Measurements from ENCODE around the gene COPS9.

- no peak for TF ChIP-seq POLR2A (IDR thresholded peaks at IDR 0.05; ENCODE audit: low read length)
- TF ChIP-seq GATA1 (IDR thresholded peaks at IDR 0.05; ENCODE audit: low read depth, low read length), result no peak
Measured at GRCh38 chr2:240146627-240147278, 10.6 kb upstream of the COPS9 start.

All from erythroblast (primary cell).